Stimulated activated CD4-positive, alpha-beta T cell treated with anti-CD3 and anti-CD28 coated beads, Interleukin-1b, Interleukin-23, amount 100 ng/mL, for 24 hours (primary cell): ENCODE measurements around the gene HMMR.
A peak's percentile ranks its signal among the peaks of the same experiment; 100 is the strongest.

Experiments used
- DNase-seq, 4 experiments: peaks; one replicate each; pipeline ENCODE4 v3.0.0-alpha.2; 2020; ENCODE audit warnings: low read depth in 4 of 4, low spot score in 1 of 4

HMMR gene

GRCh38 chr5:163456840-163457239, 3.6 kb upstream of the HMMR start:
- DNase-seq, result no peak

DNA sequence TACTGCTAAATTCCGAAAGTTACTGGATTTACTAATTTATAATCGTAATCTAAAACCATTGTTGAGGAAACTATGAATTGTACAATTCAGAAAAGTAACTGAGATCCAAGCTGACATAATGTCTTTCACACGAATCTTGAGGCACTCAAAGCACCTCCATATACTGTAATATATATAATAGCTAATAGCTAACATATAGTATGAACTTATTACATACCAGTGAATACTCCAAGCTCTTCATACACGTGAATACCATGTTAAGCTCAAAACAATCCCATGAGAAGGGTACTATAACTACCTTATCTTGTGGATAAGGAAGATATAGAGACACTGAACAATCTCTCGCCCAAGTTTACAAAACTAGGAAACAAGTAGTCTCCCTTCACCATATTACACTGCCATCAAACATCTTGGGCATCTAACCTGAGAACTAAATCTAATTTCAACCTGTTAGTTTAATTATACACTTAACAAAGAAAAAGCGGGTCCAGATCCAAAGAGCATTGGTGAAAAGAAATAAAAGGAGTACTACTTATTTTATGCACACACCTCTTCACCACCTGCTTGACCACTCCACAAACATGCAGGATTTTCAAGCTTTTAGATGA, 1.6 kb upstream of the HMMR start:
- DNase-seq, result no peak

- no peak for DNase-seq
These were observed 992 bp upstream of the HMMR start for GRCh38 chr5:163459462-163459818.

GRCh38 chr5:163459819-163460561, 442 bp upstream of the HMMR start, which contains the start of gene NUDCD2:
NUDCD2 (minus strand) TSS chr5:163460102; CDS start chr5:163460050, 52 bp downstream.
- DNase-seq, result peak; percentile 86 to 96 (median 90)

DNA sequence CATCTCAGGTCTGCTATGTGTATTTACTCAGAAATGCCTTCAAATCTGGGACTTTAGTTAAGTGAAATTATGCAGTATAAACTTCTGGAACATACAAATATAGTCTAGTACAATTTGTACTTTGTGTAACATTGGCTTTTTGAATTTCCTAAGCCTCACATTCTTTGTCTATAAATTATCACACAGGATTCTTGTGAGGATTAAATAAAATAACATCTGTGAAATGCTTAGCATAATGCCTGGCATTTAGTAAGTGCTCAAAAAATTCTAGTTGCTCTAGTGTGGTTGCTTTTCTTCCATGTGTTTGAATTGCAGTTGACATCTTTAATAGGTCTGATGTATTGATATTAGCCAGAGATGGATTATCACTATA, 2.6 kb downstream of the HMMR start:
- DNase-seq, result no peak

- no peak for DNase-seq
These were observed 7.2 kb downstream of the HMMR start for GRCh38 chr5:163467682-163468081.

DNA sequence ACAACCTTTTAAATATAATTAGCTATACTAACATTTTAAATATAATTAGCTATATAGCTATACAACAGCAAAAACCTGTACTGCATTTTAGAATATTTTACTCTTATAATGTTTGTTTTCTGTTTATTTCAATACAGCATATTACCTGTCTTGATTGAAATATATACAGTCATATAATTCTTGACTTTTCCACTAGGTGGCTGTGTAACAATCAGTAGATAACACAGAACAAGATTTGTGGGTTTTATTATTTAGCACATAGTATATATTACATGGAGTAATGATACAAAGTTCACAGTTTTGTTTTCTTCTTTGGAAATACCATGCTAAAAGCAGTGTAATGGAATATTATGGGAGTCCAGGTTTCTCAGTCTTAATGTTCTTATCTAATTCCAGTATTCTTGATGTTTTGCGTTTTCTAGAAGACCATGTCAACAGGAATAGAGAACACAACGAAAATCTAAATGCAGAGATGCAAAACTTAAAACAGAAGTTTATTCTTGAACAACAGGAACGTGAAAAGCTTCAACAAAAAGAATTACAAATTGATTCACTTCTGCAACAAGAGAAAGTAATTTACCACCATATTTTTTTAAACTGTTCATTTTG, 13.3 kb downstream of the HMMR start:
- no peak for DNase-seq

DNA sequence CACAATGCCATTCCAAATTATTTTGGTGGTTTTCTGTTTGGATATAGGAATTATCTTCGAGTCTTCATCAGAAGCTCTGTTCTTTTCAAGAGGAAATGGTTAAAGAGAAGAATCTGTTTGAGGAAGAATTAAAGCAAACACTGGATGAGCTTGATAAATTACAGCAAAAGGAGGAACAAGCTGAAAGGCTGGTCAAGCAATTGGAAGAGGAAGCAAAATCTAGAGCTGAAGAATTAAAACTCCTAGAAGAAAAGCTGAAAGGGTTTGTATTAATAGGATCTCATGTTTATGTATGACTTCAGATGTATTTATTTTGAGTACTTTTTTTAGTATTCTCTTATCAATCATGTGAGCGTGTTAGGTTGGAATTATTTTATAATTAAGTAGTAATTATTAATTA, 15.0 kb downstream of the HMMR start:
- DNase-seq, result no peak

DNA sequence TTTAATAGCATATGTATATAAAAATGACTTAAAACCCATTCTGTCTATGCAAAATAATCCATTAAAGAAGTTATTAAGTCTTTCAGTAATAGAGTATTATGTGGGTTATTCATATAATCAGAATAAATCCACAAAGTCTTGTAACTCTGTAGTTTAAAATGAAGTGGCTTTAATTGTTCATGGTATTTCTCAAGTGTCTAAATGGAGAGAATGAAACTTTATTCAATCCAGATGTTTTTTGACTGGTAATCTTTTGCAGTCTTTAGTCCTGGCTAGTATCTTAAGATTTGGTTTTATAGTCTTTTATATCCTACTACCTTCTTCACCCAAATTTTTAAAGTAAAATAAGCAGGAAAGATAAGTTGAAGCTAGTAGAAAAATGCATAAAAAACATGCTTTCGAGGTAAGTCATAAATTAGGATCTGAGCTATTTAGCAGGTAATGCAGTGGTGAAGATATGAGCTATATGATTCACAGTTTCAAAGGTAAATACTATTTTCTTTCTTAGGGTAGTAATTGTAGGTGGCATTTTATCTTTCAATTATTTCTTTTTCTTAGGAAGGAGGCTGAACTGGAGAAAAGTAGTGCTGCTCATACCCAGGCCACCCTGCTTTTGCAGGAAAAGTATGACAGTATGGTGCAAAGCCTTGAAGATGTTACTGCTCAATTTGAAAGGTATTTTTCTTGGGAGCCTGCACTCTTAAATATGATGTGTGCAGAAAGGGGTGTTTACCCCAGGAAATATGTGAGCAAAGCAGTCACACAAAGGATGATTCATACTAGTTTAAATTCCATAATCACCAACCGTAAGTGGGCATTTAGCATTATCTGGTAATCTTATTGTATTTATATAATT, 17.9 kb downstream of the HMMR start:
- no peak for DNase-seq

- no peak for DNase-seq
These were observed 18.5 kb downstream of the HMMR start for GRCh38 chr5:163478982-163479271.

- no peak for DNase-seq
These were observed 28.8 kb downstream of the HMMR start for GRCh38 chr5:163489055-163489744.

DNA sequence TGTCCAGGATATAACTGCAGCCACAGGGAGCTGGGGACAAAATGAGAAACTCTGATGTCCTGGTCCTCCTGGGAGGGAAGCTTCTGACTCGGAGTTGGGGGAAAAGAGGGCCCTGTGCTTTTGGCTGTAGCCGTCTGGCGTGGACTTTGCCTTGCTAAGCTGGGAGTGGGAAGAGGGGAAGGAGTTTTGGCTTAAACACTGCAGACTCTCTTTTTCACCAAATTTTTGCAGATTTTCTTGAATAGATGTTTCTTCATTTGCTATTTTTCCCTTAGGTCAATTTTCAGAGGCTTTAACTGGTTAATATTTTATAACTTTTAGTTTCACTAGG, 29.3 kb downstream of the HMMR start:
- no peak for DNase-seq

GRCh38 chr5:163496286-163496685, 35.9 kb downstream of the HMMR start:
- DNase-seq, result no peak

DNA sequence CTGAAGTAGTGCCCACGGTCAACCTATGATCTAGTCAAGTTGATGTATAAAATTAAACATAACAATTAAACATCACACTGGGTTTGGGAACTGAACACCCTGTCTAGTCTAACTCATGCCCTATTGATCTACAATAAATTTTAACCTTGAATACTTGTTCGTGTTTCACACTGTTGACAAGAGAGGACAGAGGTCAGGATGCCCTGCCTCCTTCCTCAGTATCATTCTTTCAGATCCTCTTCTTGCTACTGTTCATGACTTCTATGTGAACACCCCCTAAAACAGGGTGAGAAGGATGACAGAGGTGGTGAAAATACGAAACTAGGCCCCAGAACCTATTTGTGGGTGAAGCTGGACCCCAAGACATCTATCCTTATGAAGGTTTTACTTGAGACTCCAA, 36.9 kb downstream of the HMMR start:
- no peak for DNase-seq

DNA sequence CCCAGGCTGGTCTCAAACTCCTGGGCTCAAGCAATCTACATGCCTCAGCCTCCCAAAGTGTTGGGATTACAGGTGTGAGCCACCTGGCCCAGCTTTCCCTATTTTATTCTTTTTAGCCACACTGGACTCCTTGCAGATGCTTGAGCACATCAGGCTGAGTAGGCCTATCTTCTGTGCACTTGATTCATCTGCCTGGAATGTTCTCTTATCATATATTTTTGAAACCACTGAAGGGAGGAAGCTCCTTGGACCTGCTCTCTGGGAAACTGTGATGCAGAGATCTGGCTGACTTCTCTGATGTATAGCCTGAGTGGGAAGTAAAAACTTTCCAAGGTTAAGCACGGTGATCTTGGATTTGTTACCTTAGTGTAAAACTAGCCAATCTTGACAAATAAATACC, 38.5 kb downstream of the HMMR start:
- no peak for DNase-seq

DNA sequence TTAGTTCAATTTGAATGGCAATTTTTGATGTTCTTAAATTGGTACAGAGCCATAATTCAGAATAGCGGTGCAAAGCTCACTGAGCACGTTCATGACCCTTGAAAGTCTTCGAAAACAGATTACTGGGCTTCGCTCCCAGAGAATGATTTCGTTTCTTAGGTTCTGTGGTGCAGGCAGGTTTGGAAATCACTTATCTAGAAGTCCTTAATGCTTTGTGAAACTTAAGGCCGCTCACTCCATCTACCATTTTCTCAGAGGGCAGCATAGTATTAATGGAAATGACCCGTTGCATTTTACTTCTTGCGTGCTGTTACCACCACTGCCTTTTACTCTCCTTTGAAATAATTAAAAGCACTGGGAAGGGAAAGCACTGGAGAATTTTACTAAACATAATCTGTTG, 42.1 kb downstream of the HMMR start:
- no peak for DNase-seq

DNA sequence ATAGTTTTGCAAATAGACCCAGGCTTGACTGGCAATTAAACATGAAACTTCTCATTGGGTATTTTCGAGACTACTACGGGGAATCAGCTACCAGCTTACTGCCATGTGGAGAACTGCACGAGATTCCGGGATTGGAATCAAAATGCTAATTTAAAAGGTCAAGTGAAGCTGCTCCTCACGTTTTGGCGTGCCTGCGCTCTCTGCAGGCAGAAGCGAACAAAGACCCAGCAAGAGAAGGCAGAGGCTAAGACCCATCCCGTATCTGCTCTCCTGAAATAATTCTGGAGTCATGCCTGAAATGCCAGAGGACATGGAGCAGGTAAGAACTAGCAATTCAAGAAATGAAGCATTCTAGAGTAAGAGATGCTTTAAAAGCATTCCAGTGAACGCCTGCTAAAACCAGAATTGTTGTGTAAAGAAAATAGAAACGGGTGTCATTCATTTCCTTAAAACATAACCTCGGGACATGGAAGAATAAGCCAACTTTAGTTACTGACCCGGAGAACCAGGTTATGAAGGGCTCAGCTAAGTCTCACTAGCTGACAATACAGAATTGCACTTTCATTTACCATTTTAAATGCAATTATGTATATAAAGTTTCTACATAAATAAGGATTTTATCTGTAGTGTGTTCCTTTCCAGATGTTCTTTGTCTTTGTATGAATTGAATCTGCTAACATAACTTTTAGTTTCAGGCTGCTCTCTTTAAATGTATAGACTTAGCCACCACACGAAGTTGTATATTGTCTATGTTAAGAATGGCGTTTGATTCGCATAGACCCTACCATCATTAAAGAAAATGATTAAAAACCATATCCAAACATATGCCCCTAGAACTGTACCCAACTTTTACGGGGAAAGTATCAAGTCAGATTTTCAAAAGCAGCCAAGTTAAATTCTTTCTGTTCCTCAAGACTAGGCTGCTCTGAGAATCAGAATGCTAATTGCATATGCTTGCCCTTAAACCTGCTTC, 43.0 kb downstream of the HMMR start:
- DNase-seq, result no peak

- DNase-seq, result no peak
These were observed 43.9 kb downstream of the HMMR start for GRCh38 chr5:163504079-163504931.

GRCh38 chr5:163505049-163505367, 44.6 kb downstream of the HMMR start:
- no peak for DNase-seq
